PC-9 (cell line): ENCODE data around the gene COG3. TPM values are rescaled to one million over a fixed set of nuclear protein-coding genes. Genes with fewer than 3 reads are reported as not detected.

Experiments
- BruUV-seq: library from RNA; stranded (reverse); fragments of 400-500 nt; replicated peaks from 2 replicates; lab custom pipeline; 2021; lab: Mats Ljungman, UMichigan
- CTCF ChIA-PET: fragments of 300-600 bp; sonication (Branson Sonifier 250); formaldehyde crosslinking; loops from one replicate; lab custom pipeline; 2022; ENCODE audit warnings: antibody characterized with exemption; lab: Charles Lee
- POLR2A ChIA-PET: fragments of 300-600 bp; sonication (Branson Sonifier 250); formaldehyde crosslinking; loops from one replicate; lab custom pipeline; 2022; ENCODE audit warnings: antibody characterized with exemption; ENCODE audit not compliant: unreplicated experiment; lab: Charles Lee
- DNase-seq, 2 experiments: peaks; one replicate each; pipeline versions ENCODE4 v3.0.0 to v3.0.0-alpha.2; 2015 to 2022; ENCODE audit warnings: mixed read lengths in 1 of 2
- H2AFZ ChIP-seq: fragments of 200-600 bp; sonication (generic); 2 replicates; pipeline ENCODE4 v1.8.1; 2017; ENCODE audit warnings: antibody characterized with exemption
- H3F3A ChIP-seq: fragments of 200-600 bp; sonication (generic); 2 replicates; pipeline ENCODE4 v1.8.1; 2017; ENCODE audit warnings: antibody characterized with exemption, mild to moderate bottlenecking, low read depth; ENCODE audit not compliant: insufficient read depth
- H3K27ac ChIP-seq: fragments of 200-600 bp; sonication (generic); 2 replicates; pipeline ENCODE4 v1.6.1; 2016; ENCODE audit warnings: mixed run types
- H3K27me3 ChIP-seq: fragments of 200-600 bp; sonication (generic); 2 replicates; pipeline ENCODE4 v1.6.1; 2016; ENCODE audit warnings: low read depth, mixed run types; ENCODE audit not compliant: insufficient read depth
- H3K36me3 ChIP-seq: fragments of 200-600 bp; sonication (generic); 2 replicates; pipeline ENCODE4 v1.6.1; 2016; ENCODE audit warnings: low read depth, mixed run types
- H3K4me1 ChIP-seq: fragments of 200-600 bp; sonication (generic); replicated peaks from 2 replicates; pipeline ENCODE4 v1.6.1; 2016; ENCODE audit warnings: mixed run types; ENCODE audit not compliant: insufficient read depth
- H3K4me2 ChIP-seq: fragments of 200-600 bp; sonication (generic); 2 replicates; pipeline ENCODE4 v1.6.1; 2017; ENCODE audit warnings: mixed run types
- H3K4me3 ChIP-seq: fragments of 200-600 bp; sonication (generic); 2 replicates; pipeline ENCODE4 v1.6.1; 2016; ENCODE audit warnings: mixed run types
- H3K79me2 ChIP-seq: fragments of 200-600 bp; sonication (generic); 2 replicates; pipeline ENCODE4 v1.6.1; 2017; ENCODE audit warnings: low read depth, mixed run types
- H3K9me2 ChIP-seq: fragments of 200-600 bp; sonication (generic); 2 replicates; pipeline ENCODE4 v1.8.1; 2017; ENCODE audit warnings: mild to moderate bottlenecking; ENCODE audit not compliant: insufficient read depth
- H3K9me3 ChIP-seq: fragments of 200-600 bp; sonication (generic); 2 replicates; pipeline ENCODE4 v1.8.1; 2016; ENCODE audit warnings: low read depth; ENCODE audit not compliant: insufficient read depth
- H4K20me1 ChIP-seq: fragments of 200-600 bp; sonication (generic); 2 replicates; pipeline ENCODE4 v1.8.1; 2017; ENCODE audit not compliant: insufficient read depth
- EZH2 ChIP-seq: fragments of 200-600 bp; sonication (generic); IDR thresholded peaks from 2 replicates; pipeline ENCODE4 v1.8.0; 2017; ENCODE audit warnings: antibody characterized with exemption, low read depth
- intact Hi-C: fragments of 100-400 bp; cut with micrococcal nuclease; formaldehyde crosslinking; loops from one replicate; pipeline ENCODE4 v1.10.0; 2022; ENCODE audit not compliant: unreplicated experiment
- total RNA-seq: library from RNA; stranded (reverse); gene quantifications from 2 replicates; pipeline ENCODE4 v1.2.3, GENCODE V29; 2021
- TF ChIP-seq, protein P1 (sequence below): fragments of 200-600 bp; sonication (generic); conservative IDR thresholded peaks from 2 replicates; pipeline ENCODE4 v1.6.1; 2017; ENCODE audit warnings: mixed run types, antibody characterized with exemption, mild to moderate bottlenecking, moderate library complexity

Gene COG3
- total RNA-seq, 1 experiment from 2014 or later, result 22.3 TPM

- intact Hi-C loops, result no loop called here
- CTCF ChIA-PET, result no interaction called here
- H3K4me2 ChIP-seq, result no peak overlapping the region
- no peaks in the 10 kb centered on the region for H3K27me3 ChIP-seq
- DNase-seq, result no peak
- H2AFZ ChIP-seq, result no peak overlapping the region
- no peak for TF ChIP-seq EZH2
- H3K27ac ChIP-seq, result no peak overlapping the region
- peaks cover 42% of the 10 kb centered on the region for H3K36me3 ChIP-seq
- no peaks in the 10 kb centered on the region for H3K4me1 ChIP-seq
- no peak overlapping the region for H3K4me3 ChIP-seq
- no TSS peak for BruUV-seq
- POLR2A ChIA-PET, result no interaction called here
- no peaks in the 10 kb centered on the region for H3K9me2 ChIP-seq
- 0 out of 2 replicates have a peak, but pooled peaks cover 11% of the 10 kb centered on the region for H3F3A ChIP-seq
- H4K20me1 ChIP-seq, result peaks cover 31% of the 10 kb centered on the region
- H3K9me3 ChIP-seq, result no peaks in the 10 kb centered on the region
- H3K79me2 ChIP-seq, result peaks cover 29% of the 10 kb centered on the region
Measured at GRCh38 chr13:45479661-45480060, 14.9 kb downstream of the COG3 start.

GRCh38 chr13:45481688-45482087 lies 16.9 kb downstream of the COG3 start:
- Histone ChIP-seq H3K36me3 (peaks cover 43% of the 10 kb centered on the region), H3K9me2 (no peaks in the 10 kb centered on the region), H3K27me3 (no peaks in the 10 kb centered on the region), H4K20me1 (peaks cover 11% of the 10 kb centered on the region), H3K27ac (no peak overlapping the region), H3F3A (peaks cover 13% of the 10 kb centered on the region; the same call in 1 of the 2 replicates), H3K79me2 (peaks cover 11% of the 10 kb centered on the region; the same call in 1 of the 2 replicates), H3K4me2 (no peak overlapping the region), H2AFZ (no peak overlapping the region), H3K4me1 (no peaks in the 10 kb centered on the region), H3K9me3 (no peaks in the 10 kb centered on the region), H3K4me3 (no peak overlapping the region)
- ChIA-PET CTCF (no interaction called here), POLR2A (no interaction called here)
- intact Hi-C loops, result no loop called here
- TF ChIP-seq, protein P1, sequence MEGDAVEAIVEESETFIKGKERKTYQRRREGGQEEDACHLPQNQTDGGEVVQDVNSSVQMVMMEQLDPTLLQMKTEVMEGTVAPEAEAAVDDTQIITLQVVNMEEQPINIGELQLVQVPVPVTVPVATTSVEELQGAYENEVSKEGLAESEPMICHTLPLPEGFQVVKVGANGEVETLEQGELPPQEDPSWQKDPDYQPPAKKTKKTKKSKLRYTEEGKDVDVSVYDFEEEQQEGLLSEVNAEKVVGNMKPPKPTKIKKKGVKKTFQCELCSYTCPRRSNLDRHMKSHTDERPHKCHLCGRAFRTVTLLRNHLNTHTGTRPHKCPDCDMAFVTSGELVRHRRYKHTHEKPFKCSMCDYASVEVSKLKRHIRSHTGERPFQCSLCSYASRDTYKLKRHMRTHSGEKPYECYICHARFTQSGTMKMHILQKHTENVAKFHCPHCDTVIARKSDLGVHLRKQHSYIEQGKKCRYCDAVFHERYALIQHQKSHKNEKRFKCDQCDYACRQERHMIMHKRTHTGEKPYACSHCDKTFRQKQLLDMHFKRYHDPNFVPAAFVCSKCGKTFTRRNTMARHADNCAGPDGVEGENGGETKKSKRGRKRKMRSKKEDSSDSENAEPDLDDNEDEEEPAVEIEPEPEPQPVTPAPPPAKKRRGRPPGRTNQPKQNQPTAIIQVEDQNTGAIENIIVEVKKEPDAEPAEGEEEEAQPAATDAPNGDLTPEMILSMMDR, result no peak
- no peak for TF ChIP-seq EZH2
- no peak for DNase-seq
- BruUV-seq, result no TSS peak

- DNase-seq, result no peak
- no peak overlapping the region for H2AFZ ChIP-seq
- H3K4me2 ChIP-seq, result no peak overlapping the region
- peaks cover 44% of the 10 kb centered on the region for H3K36me3 ChIP-seq
- H3K9me3 ChIP-seq, result no peaks in the 10 kb centered on the region
- H4K20me1 ChIP-seq, result peaks cover 10% of the 10 kb centered on the region
- H3F3A ChIP-seq, result peaks cover 23% of the 10 kb centered on the region; the same call in 1 of the 2 replicates
- H3K9me2 ChIP-seq, result no peaks in the 10 kb centered on the region
- H3K27ac ChIP-seq, result no peak overlapping the region; the same call in 1 of the 2 replicates
- no peak overlapping the region for H3K4me3 ChIP-seq
- BruUV-seq, result no TSS peak
- H3K4me1 ChIP-seq, result no peaks in the 10 kb centered on the region
- H3K79me2 ChIP-seq, result peaks cover 3% of the 10 kb centered on the region; the same call in 1 of the 2 replicates
- ChIA-PET POLR2A (interaction anchor here (0.6 kb wide), 1 partner anchor 116 kb away, joined by 16 read pairs; no protein-coding TSS in a partner anchor), CTCF (no interaction called here)
- intact Hi-C loops, result no loop called here
- no peak for TF ChIP-seq EZH2
- TF ChIP-seq, protein P1, result no peak
- no peaks in the 10 kb centered on the region for H3K27me3 ChIP-seq
Measured at GRCh38 chr13:45482571-45483173, 17.9 kb downstream of the COG3 start.
